LHCN-M2 (cell line): ENCODE data around the gene PTPRK. TPM values are rescaled to one million over a fixed set of nuclear protein-coding genes. Genes with fewer than 3 reads are reported as not detected.

ENCODE experiments used
- DNase-seq: peaks from one replicate; pipeline ENCODE4 v3.0.0-alpha.2; 2012; ENCODE audit warnings: low read depth
- total RNA-seq: library from RNA; depleted of rRNA; stranded (reverse); fragments of >200 nt; gene quantifications from 2 replicates; pipeline ENCODE4 v1.2.3, GENCODE V29; 2014

Gene PTPRK
- total RNA-seq, 1 experiment from 2014 or later = 50.9 TPM

DNA sequence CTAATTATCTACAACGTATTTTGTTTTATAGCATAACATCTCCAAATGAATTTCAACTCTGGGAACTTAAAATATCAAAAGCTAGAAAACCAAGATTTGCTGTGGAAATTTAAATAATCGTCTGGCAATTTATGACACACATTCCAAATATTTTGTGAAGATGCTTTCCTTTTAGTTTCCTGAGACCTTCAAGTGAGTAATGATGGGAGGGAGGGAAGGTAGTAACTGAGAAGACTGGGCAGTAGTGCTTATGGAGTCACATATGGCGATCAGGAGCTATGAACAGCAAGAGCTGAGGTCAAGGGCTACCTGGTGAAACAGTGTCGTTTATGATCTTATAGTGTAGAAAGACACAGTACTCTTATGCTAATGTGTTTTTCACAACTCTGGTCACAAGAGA, 441.4 kb downstream of the PTPRK start:
- DNase-seq = peak; percentile 5

DNA sequence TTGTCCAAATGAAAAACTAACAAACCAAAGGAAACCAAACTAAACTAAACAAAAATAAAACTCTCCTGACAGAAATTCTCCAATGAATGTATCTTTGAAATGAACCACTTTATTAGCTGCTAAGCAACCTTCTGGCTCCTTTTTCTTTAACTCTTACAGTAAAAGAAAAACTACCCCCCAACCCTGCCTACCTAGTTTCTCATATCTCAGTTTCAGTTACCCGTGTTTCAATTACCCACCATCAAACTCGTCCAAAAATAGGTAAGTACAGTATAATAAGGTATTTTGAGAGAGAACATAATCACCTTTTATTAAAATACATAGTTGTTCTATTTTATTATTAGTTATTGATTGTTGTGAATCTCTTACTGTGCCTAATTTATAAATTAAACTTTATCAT, 442.1 kb downstream of the PTPRK start:
- no peak for DNase-seq

DNA sequence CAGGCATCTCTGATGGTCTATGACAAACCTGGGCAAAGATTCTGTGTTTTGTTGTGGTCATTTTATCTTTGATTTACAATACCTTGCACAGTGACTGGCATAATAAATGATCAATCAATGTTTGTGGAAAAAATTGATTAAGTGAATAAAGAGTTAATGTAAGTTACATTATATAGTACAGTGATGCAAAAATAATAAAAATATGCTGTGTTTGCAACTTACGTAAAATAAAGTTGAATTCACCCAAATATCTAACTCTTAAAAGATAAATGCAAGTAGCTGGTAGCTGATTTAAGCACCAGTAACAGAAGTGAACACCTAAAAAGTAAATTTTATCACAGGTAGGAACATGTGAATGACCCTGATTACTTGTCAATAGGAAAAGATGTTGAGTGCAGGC, 443.6 kb downstream of the PTPRK start:
- no peak for DNase-seq

DNA sequence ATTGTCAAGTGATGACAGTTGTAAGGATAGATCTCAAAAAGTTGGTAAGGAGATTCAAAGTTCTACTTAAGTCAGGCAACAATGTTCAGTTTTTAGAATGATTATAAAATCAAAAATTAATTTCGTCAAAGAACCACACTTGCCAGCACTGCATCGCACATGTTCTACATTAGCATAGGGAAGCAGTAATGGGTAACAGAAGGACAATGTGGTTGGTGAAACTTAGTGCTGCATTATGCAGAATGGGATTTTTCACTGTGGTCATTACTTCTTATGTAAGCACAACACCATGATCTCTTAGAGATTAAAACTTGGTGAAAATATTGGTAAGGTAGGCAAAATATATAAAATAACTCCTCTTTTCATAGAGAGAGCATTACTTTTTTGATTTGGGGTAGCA, 445.8 kb downstream of the PTPRK start:
- DNase-seq = no peak

DNA sequence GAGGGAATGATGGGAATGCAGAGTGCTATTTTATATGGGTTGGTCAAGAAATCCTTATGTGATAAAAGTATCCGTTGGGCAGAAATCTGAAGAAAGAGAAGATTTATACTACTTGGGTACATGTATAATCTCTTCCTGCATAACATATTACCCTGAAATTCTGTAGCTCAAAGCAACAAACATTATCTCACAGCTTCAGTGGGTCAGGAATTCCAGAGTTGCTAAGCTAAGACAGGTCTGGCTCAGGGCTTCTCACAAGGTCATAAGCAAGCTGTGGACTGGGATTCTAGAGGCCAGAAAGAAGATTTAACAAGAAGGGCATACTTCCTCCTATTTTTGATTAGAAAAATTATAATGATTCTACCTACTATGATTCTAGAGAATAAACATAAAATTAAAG, 447.0 kb downstream of the PTPRK start:
- DNase-seq = no peak

DNA sequence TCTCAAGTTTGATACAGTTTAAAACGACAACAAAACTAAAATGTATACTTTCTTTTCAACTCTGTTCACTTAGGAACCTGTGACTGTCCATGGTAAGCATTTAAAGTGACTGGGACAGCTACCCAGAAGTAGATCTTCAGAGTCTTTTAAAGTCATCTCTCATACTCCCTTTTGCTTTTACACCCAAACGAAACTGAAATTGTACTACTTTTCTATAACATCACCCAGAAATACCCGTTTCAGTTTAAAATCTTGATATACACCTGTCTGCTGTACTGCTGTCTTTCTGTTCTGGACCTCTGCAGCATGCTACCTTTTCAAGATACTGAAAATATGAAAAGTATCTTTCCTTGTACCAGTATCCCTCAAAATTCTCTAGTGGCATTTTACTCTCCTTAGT, 449.2 kb downstream of the PTPRK start:
- no peak for DNase-seq

DNA sequence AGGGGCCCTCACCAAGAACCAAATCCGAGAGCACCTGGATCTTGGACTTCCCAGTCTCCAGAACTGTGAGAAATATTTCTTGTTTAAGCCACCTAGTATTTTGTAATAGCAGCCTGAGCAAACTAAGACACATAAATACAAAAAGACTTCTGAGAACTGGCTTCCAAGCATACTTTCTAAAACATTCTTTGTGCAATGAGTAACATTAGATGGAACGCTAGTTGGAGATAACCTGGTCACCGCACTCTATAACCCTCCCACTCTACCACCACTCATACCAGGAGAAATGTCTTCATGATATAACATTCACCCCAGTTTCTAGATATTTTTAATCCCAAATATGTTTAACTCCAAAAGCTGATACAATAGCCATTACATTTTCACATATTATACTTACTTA, 450.0 kb downstream of the PTPRK start:
- DNase-seq = no peak

DNA sequence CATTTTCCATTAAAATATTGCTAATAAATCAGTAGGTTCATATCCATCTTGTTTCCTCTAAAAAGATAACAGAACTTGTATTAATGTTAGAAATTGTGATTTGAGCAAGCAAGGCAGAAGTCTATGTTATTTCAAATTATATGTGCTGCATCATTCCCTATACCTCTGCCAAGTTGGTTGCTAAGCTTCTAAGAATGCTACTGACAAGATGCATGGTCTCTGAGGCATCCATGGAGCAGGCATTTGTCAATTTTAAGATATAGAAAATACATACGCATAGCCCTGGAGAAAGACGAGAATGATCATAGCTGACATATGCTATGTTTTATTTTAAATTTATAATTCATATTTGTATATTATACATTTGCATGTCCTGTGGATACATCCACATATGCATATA, 451.2 kb downstream of the PTPRK start:
- DNase-seq = peak; percentile 21

DNA sequence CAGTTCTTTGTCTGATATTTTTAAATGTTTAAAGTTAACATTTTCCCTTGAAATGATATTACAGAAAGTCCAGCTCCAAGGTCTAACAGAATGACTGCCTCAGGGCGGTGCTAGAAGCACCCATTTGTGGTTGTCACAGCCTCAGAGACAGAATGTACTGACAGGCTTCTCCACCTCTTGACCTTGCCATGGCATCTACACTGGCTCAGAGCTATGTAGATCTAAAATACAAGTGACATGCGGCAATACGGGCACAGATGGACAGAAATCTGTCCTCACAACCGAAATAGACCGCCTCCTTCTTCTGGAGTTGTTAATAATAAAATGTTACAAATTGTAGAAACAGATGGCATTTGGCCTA, 452.3 kb downstream of the PTPRK start:
- DNase-seq = peak; percentile 46

DNA sequence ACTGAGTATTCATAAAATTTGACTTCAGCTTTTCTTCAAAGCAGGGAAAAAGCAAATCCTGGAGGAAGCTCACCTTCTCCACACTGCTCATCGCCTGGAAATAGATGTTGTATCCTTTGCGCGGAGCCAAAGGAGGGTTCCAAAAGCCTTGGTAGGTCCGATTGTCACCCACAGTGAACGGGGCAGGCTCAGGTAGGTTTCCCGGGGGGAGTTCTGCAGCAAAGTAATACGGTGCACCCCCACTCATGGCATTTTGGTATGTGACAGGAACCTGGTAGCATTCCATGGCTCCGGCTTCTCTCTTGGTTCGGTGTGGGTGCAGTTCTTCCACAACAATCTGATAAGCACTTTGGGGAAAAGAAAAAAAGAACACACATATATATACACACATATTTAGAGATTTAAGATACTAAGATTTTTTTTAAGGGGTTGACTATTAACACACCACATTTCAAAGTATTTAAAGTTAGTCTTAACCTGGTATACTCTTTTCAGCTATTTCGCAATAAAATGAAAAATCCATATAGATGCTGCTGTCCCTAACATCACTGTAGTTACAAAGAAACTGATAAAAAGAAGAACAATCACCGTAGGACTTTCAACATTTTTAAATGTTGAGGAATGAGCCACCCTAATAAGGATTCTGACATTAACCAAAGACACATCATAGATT, 452.8 kb downstream of the PTPRK start:
- no peak for DNase-seq

DNA sequence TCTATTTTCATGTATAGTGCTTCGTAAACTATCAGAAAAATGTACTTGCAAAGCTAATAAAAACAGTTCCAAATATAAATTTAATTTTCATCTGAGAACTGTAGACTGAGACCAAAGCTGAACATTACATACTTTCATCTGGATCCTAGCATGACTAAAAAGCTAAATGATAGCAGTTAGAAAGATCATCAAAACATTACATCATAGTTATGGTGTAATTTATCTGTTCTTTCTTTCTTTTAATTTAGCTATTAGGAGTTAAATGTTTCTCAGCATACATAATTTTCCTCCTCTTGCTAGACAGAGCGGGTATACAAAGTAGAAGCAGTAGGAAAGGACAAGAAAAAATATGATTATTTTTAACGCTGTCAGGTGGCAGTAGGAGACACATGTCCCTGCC, 455.3 kb downstream of the PTPRK start:
- DNase-seq = no peak

DNA sequence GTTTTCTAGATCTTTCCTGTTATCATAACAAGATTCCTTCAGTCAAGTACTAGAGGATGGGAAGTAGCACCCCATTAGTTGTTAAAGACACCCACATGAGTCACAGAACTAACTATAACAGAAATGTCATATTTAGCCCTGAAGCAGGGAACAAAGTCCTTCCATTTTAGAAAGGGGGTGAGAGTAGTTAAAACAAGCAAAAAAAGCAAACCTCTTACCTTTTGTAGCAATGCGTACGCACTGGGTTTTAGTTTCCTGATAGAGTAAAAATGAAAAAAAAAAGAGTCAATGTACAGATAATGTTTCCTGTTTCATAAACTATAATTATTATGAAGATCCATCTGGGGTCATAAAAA, 455.9 kb downstream of the PTPRK start:
- DNase-seq = no peak

DNA sequence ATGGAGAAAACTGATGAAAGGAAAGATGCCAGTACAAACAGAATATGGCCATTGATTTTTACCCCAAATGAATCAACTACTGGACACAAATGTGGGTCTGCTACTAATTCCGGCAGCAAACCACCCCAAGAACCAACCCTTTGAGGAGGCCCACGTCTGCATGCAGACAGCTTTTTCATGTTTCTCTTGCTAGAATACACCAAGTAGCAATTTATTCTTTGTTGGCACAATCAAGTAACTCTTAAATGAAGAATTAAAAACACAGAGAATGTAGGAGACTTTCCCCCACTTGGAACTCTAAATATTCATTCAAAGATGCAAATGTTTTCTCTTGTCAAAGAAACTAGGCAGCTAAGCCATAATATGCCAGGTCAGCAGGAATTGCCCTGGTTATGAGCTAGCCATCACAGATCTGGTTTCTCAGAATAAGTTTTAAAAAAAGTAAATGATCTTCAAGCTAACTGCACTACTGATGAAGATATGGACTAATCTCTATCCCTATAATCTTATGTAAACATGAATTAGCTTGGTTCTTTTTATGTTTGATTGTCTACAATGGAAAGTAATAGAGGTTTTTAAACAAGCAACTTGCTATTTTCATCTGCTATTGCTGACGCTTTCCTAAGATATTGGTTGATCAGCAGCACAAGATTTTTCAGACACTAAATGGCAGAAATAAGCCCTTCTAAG, 456.4 kb downstream of the PTPRK start:
- no peak for DNase-seq

DNA sequence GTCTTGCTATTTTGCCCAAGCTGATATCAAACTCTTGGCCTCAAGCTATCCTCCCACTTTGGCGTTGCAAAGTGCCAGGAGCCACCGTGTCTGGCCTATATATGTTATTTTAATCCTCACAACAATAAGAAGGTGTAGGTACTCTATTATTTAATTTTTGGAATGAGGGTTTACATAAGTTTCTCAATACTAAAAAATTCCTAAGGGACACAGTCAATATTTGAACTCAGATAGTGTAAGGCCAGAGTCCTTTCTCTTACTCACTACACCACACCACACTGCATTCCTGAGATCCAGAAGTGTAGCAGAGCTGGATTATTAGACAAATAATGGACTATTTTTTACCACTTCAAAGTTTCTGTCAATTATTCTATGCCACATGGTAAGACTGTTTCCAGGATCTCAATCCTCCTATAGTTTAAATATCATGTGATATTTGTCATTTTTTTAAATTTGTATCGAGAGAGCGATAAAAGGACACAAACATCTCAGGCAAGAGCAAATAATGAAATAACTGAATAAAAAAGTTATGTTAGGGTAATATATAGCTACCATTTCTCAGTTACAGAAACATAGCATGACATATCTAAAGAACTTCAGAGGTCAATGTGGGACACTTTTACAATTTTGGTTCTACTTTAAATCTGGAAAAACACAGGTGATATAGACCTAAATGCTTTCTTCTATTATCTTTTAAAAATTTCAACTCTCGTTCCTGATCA, 457.4 kb downstream of the PTPRK start:
- DNase-seq = no peak

DNA sequence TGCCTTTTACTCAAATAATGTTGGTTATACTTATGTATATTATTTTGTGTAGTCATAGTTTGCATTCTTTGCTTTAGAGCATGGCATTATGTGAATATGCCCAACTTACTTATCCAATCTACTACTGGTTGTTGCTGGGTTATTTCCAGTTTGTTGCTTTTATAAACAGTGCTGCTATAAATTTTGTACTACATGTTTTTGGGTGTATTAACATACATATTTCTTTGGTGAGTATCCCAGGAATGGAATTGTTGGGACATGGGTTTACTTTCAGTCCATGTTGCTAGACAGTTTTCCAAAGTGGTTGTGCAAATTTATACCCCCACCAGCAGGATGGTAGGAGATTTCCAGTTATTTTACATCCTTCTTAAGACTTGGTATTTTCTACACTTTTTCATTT, 462.5 kb downstream of the PTPRK start:
- peak; percentile 40 for DNase-seq

DNA sequence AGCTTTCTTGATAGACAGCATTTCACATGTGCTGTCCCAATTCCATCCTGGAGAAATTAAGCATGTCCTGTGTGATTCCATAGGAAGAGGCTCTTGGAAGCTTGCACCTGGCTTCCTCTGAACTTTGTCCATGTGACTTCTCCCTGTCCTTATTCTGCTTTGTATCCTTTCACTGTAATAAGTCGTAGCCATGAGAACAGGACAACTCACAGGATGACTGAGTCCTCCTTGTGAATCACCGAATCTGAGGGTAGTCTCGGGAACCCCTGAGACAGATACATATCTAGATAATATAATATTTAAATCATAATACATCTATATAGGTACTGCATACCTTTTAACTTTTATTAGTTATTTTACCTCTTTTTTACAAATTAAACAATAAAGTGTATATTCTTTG, 462.9 kb downstream of the PTPRK start:
- DNase-seq = peak; percentile 48

DNA sequence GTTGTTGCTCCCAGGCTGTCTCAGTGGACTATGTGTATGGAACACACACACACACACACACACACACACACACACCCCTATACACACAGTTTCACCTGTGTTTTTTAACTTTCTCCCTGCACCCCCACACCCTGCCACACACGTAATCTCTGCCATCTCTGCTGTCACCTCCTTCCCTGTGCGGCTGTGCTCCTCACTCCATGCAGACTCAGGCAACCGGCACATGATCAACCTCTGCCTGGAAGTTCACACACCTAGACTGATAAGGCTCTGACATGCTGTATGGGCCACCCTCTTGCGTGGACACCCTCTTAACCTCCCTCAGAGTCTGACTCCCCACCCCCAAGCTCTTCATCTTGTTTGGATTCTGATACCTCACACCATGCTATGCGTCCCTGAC, 467.3 kb downstream of the PTPRK start:
- no peak for DNase-seq

DNA sequence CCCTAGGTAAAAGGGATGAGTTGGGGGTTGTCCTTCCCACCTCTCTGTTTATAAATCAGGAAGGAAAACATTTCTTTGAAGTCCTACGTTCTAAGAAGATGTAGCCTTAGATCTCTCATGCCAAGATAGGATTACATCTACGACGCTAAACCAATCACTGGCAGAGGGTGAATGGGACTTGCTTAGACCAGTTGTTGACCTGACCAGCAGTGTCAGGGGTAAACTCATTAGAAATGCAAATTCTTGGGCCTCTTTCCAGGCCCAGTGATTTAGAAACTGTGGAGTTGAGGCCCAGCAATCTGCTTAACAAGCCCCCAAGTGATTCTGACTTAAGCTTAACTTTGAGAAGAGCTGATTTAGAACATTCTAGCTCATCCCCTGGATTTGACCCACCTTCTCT, 472.4 kb downstream of the PTPRK start:
- DNase-seq = no peak

DNA sequence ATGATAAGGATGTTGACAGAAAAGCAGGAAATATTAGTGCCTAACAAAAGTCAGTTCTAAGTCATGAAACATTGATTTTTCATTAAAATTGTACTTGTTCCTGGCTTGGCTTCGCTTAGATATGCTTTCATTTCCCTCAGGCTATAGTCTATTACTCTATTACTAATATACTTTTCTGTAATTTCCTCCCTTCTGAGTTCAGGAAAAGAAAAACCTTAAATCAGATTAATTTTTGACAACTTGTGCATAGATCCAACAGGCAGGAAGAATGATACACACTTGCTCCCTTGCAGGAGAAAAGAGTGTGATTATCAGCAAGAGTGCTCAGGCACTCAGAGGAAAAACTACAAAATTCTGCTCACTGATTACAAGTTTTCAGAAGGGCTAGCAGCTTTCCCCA, 474.4 kb downstream of the PTPRK start:
- DNase-seq = no peak

DNA sequence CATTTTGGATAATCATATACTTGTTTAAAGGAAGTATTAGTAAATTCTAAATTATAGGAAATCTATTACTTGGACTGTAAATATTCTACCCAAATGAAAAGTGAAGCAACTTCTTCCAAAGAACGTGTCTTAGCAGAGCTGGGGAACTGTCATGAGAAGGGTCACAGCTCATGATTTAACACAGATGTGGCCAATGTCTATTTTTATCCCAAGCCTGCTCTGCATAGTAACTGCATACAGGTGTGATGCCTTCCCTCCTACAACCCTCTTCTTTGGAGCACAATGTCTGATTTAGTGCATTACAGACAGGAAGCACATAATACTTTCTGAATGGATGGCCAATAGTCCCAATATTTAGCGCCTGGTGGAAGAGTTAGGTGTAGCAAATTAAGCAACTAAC, 480.9 kb downstream of the PTPRK start:
- DNase-seq = no peak

DNA sequence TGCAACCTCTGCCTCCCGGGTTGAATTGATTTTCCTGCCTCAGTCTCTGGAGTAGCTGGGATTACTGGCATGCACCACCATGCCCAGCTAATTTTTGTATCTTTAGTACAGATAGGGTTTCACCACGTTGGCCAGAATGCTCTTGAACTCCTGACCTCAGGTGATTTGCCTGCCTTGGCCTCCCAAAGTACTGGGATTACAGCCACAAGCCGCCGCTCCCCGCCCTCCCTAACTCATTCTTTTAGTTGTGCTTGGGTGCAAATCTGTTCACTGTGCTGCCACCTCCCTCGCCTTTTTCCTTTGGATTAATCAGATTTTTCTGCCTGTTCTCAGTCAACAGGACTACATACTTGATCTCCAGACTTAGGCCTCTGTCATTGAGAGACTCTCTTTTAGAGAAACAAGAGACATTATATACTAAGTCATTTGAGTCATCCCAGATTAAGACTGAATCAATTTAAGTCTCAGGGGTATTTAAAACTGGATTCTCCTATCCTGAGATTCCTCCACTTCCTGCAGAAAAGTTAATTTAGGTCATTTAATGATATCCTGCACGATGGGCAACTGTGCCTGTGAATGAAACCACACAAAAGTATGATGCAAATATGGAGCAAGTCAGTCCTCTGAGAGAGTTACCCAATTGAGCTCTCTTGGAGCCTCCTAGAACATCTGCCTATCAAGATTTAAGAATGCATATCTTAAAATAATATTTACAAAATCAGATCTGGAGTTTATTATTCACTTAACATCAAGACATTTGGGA, 483.4 kb downstream of the PTPRK start:
- peak; percentile 31 for DNase-seq

DNA sequence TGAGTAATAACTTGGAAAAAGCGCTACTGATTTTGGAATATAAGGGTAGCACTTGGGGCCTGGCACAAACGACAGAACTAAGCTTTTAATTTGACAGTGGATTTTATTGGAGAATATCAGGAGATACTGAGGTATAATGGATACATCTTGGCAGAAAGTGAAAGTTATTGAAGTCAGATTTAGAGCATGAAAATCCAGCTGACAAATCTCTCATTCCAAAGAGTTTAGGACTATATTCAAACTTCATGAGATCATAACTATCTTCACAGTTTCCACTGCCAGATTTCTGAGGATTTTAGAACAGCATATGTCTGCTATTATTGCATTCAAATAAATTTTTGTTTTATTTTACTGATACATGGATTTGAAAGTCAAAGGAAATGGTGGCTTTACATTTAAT, 487.2 kb downstream of the PTPRK start:
- DNase-seq = no peak
